HG03558 (cell line): ENCODE measurements around the gene PITPNC1.
"Not testable (repeated sequence)": the region's sequence is repeated elsewhere in the genome, so short reads cannot be mapped to it uniquely, and the experiment has no call there.

Experiments
- ATAC-seq: cut with Tn5 transposase; IDR thresholded peaks from one replicate; pipeline ENCODE4 v1.9.1; 2021; ENCODE audit warnings: moderate number of reproducible peaks; ENCODE audit not compliant: unreplicated experiment; ENCODE audit errors: extremely low read depth

Gene PITPNC1

GRCh38 chr17:67392111-67392510 lies 15.0 kb downstream of the PITPNC1 start:
- no peak for ATAC-seq

GRCh38 chr17:67393809-67394397 lies 16.8 kb downstream of the PITPNC1 start:
- ATAC-seq: no peak

GRCh38 chr17:67399676-67400075 lies 22.6 kb downstream of the PITPNC1 start:
- no peak for ATAC-seq

- no peak for ATAC-seq
Measured at GRCh38 chr17:67400193-67400592, 23.1 kb downstream of the PITPNC1 start.

- ATAC-seq: no peak
Measured at GRCh38 chr17:67401106-67401505, 24.0 kb downstream of the PITPNC1 start.

GRCh38 chr17:67401598-67402504 lies 24.8 kb downstream of the PITPNC1 start:
- ATAC-seq: no peak

GRCh38 chr17:67403065-67403464 lies 26.0 kb downstream of the PITPNC1 start:
- no peak for ATAC-seq

GRCh38 chr17:67403483-67403882 lies 26.4 kb downstream of the PITPNC1 start:
- no peak for ATAC-seq

GRCh38 chr17:67408455-67408830 lies 31.4 kb downstream of the PITPNC1 start:
- not testable (repeated sequence) for ATAC-seq

- no peak for ATAC-seq
Measured at GRCh38 chr17:67411397-67411796, 34.3 kb downstream of the PITPNC1 start.

- ATAC-seq: no peak
Measured at GRCh38 chr17:67412032-67412431, 35.0 kb downstream of the PITPNC1 start.

- ATAC-seq: no peak
Measured at GRCh38 chr17:67412941-67413340, 35.9 kb downstream of the PITPNC1 start.

- ATAC-seq: no peak
Measured at GRCh38 chr17:67413388-67413787, 36.3 kb downstream of the PITPNC1 start.

GRCh38 chr17:67414130-67414529 lies 37.0 kb downstream of the PITPNC1 start:
- ATAC-seq: no peak

- no peak for ATAC-seq
Measured at GRCh38 chr17:67414559-67414958, 37.5 kb downstream of the PITPNC1 start.

GRCh38 chr17:67415291-67415690 lies 38.2 kb downstream of the PITPNC1 start:
- ATAC-seq: no peak

GRCh38 chr17:67417507-67417906 lies 40.4 kb downstream of the PITPNC1 start:
- ATAC-seq: no peak

GRCh38 chr17:67420994-67421393 lies 43.9 kb downstream of the PITPNC1 start:
- ATAC-seq: no peak

GRCh38 chr17:67421869-67422273 lies 44.8 kb downstream of the PITPNC1 start:
- ATAC-seq: no peak

GRCh38 chr17:67422296-67422695 lies 45.2 kb downstream of the PITPNC1 start:
- not testable (repeated sequence) for ATAC-seq

GRCh38 chr17:67422897-67423296 lies 45.8 kb downstream of the PITPNC1 start:
- ATAC-seq: no peak
